Measurements from ENCODE around the gene SLC48A1. TPM values are rescaled to one million over a fixed set of nuclear protein-coding genes. Genes with fewer than 3 reads are reported as not detected.
A peak's percentile ranks its signal among the peaks of the same experiment; 100 is the strongest.

SLC48A1 gene
- total and polyA plus RNA-seq, 11 donors = 13.0 to 68.2 (median 23.8) TPM

- ATAC-seq = no peak
- peaks cover 0 to 19% (median 0%) of the 10 kb centered on the region in 12 donors for H3K4me1 ChIP-seq
- TF ChIP-seq CTCF (IDR thresholded peaks at IDR 0.05) (no peak), POLR2A (IDR thresholded peaks at IDR 0.05) (no peak)
- H3K27ac ChIP-seq = peak overlapping the region in 3 of 12 donors; percentile 1 to 45 (median 10)
- 90 to 93% (median 91%) methylated on average over 3 to 10 of the region's 10 CpGs for WGBS, 4 donors
- intact Hi-C loops (cut with DNase I) = no loop called here
- no peak overlapping the region for H3K4me3 ChIP-seq
- peaks cover 2 to 100% (median 99%) of the 10 kb centered on the region in 9 donors for H3K36me3 ChIP-seq
- no peak for DNase-seq
- no peaks in the 10 kb centered on the region for H3K27me3 ChIP-seq
- H3K9me3 ChIP-seq = no peaks in the 10 kb centered on the region
These were observed 13.7 kb downstream of the SLC48A1 start for GRCh38 chr12:47786662-47787280.

GRCh38 chr12:47787596-47788319, 14.7 kb downstream of the SLC48A1 start:
- H3K36me3 ChIP-seq = peaks cover 2 to 100% (median 100%) of the 10 kb centered on the region in 9 donors
- H3K4me1 ChIP-seq = peaks cover 0 to 19% (median 0%) of the 10 kb centered on the region in 12 donors
- no peak overlapping the region for H3K4me3 ChIP-seq
- ATAC-seq (no peak), DNase-seq (peak in 1 of 5 donors; percentile 50)
- no peaks in the 10 kb centered on the region for H3K27me3 ChIP-seq
- intact Hi-C loops (cut with DNase I) = no loop called here
- WGBS, 4 donors = 81 to 83% (median 82%) methylated on average over 14 of the region's 14 CpGs
- H3K27ac ChIP-seq = peak overlapping the region in 1 of 12 donors; percentile 43
- TF ChIP-seq CTCF (IDR thresholded peaks at IDR 0.05) (no peak), POLR2A (IDR thresholded peaks at IDR 0.05) (no peak)
- no peaks in the 10 kb centered on the region for H3K9me3 ChIP-seq

- 91 to 94% (median 93%) methylated on average over 5 of the region's 5 CpGs for WGBS, 4 donors
- peaks cover 2 to 100% (median 100%) of the 10 kb centered on the region in 9 donors for H3K36me3 ChIP-seq
- H3K4me3 ChIP-seq = no peak overlapping the region
- no peak overlapping the region for H3K27ac ChIP-seq
- no peaks in the 10 kb centered on the region for H3K27me3 ChIP-seq
- DNase-seq (peak in 1 of 5 donors; percentile 24), ATAC-seq (no peak)
- intact Hi-C loops (cut with DNase I) = no loop called here
- peaks cover 0 to 12% (median 0%) of the 10 kb centered on the region in 12 donors for H3K4me1 ChIP-seq
- TF ChIP-seq CTCF (IDR thresholded peaks at IDR 0.05) = no peak
- no peak for TF ChIP-seq POLR2A (IDR thresholded peaks at IDR 0.05)
- no peaks in the 10 kb centered on the region for H3K9me3 ChIP-seq
These were observed 16.1 kb downstream of the SLC48A1 start for GRCh38 chr12:47789141-47789540.

- no peak for TF ChIP-seq CTCF (IDR thresholded peaks at IDR 0.05)
- TF ChIP-seq POLR2A (IDR thresholded peaks at IDR 0.05) = no peak
- no peak overlapping the region for H3K27ac ChIP-seq
- DNase-seq (peak in 1 of 5 donors; percentile 54), ATAC-seq (no peak)
- intact Hi-C loops (cut with DNase I) = no loop called here
- 86 to 94% (median 93%) methylated on average over 18 to 22 of the region's 22 CpGs for WGBS, 4 donors
- no peaks in the 10 kb centered on the region for H3K27me3 ChIP-seq
- peaks cover 0 to 12% (median 0%) of the 10 kb centered on the region in 12 donors for H3K4me1 ChIP-seq
- no peak overlapping the region for H3K4me3 ChIP-seq
- H3K9me3 ChIP-seq = no peaks in the 10 kb centered on the region
- H3K36me3 ChIP-seq = peaks cover 2 to 100% (median 100%) of the 10 kb centered on the region in 9 donors
These were observed 16.9 kb downstream of the SLC48A1 start for GRCh38 chr12:47789712-47790489.

Data from heart left ventricle (tissue), 16 donors.